Ascending aorta (tissue), 2 donors: ENCODE results near the gene BEND4. TPM values are rescaled to one million over a fixed set of nuclear protein-coding genes. Genes with fewer than 3 reads are reported as not detected.

Experiments used
- DNase-seq, 2 donors: peaks; one replicate each; pipeline ENCODE4 v3.0.0-alpha.2; 2019; ENCODE audit warnings: low spot score in 2 of 2
- H3K27ac ChIP-seq, 2 donors: fragments of 200-600 bp; sonication (generic); one replicate each; pipeline ENCODE4 v1.5.1; 2016 to 2017; ENCODE audit warnings: mild to moderate bottlenecking in 1 of 2
- H3K27me3 ChIP-seq: fragments of 200-600 bp; sonication (generic); one replicate; pipeline ENCODE4 v1.5.1; 2017
- H3K36me3 ChIP-seq, 2 donors: fragments of 200-600 bp; sonication (generic); one replicate each; pipeline ENCODE4 v1.5.1; 2016
- H3K4me1 ChIP-seq, 2 donors: fragments of 200-600 bp; sonication (generic); one replicate each; pipeline ENCODE4 v1.5.1; 2016 to 2017; ENCODE audit warnings: mild to moderate bottlenecking in 1 of 2
- H3K4me3 ChIP-seq, 2 donors: fragments of 200-600 bp; sonication (generic); one replicate each; pipeline ENCODE4 v1.5.1; 2016 to 2017; ENCODE audit warnings: mild to moderate bottlenecking in 1 of 2
- H3K9me3 ChIP-seq, 2 donors: fragments of 200-600 bp; sonication (generic); one replicate each; pipeline ENCODE4 v1.5.1; 2016
- CTCF ChIP-seq, 3 experiments: fragments of 200-600 bp in 2 of 3; fragments of 450-650 bp in 1 of 3; sonication (generic) in 2 of 3; IDR thresholded peaks; one replicate each; pipeline ENCODE4 v1.5.1; 2016 to 2019; ENCODE audit warnings: antibody characterized with exemption in 3 of 3, mild to moderate bottlenecking in 1 of 3, moderate library complexity in 1 of 3
- intact Hi-C: fragments of 100-400 bp; cut with DNase I; formaldehyde crosslinking; loops from one replicate; pipeline ENCODE4 v1.15.1; 2023
- total RNA-seq: library from RNA; depleted of rRNA; stranded (reverse); fragments of >200 nt; gene quantifications from one replicate; pipeline ENCODE4 v1.1.0, GENCODE V29; 2016

The BEND4 gene
- total RNA-seq, 1 donor from 2014 or later, result not detected

GRCh38 chr4:42159271-42160001 is 7.0 kb upstream of the BEND4 start:
- intact Hi-C loops, result no loop called here
- Histone ChIP-seq H3K9me3 (no peaks in the 10 kb centered on the region), H3K4me3 (no peak overlapping the region), H3K4me1 (no peaks in the 10 kb centered on the region), H3K36me3 (no peaks in the 10 kb centered on the region), H3K27me3 (no peaks in the 10 kb centered on the region), H3K27ac (no peak overlapping the region)
- DNase-seq, result no peak
- TF ChIP-seq CTCF (IDR thresholded peaks at IDR 0.05), result no peak

- Histone ChIP-seq H3K27me3 (peaks cover 12% of the 10 kb centered on the region), H3K9me3 (no peaks in the 10 kb centered on the region)
These were observed 618 bp downstream of the BEND4 start for GRCh38 chr4:42151568-42152506.

GRCh38 chr4:42150653-42151567 is 1.5 kb downstream of the BEND4 start:
- H3K4me1 ChIP-seq, result peaks cover 2 to 4% of the 10 kb centered on the region in 2 donors
- no peak for DNase-seq
- H3K4me3 ChIP-seq, result peak overlapping the region; percentile 49 to 66
- H3K9me3 ChIP-seq, result no peaks in the 10 kb centered on the region
- H3K27ac ChIP-seq, result no peak overlapping the region
- H3K36me3 ChIP-seq, result no peaks in the 10 kb centered on the region
- TF ChIP-seq CTCF (IDR thresholded peaks at IDR 0.05), result no peak
- intact Hi-C loops, result no loop called here
- peaks cover 12% of the 10 kb centered on the region for H3K27me3 ChIP-seq

More at GRCh38 chr4:42151568-42152506, 618 bp downstream of the BEND4 start:
- TF ChIP-seq CTCF (IDR thresholded peaks at IDR 0.05), result no peak
- peaks cover 2 to 4% of the 10 kb centered on the region in 2 donors for H3K4me1 ChIP-seq
- DNase-seq, result no peak
- H3K4me3 ChIP-seq, result peak overlapping the region; percentile 49 to 66
- H3K27ac ChIP-seq, result no peak overlapping the region
- H3K36me3 ChIP-seq, result no peaks in the 10 kb centered on the region
- intact Hi-C loops, result no loop called here

GRCh38 chr4:42149004-42149403 is 3.5 kb downstream of the BEND4 start:
- H3K4me1 ChIP-seq, result peaks cover 2 to 4% of the 10 kb centered on the region in 2 donors
- H3K27me3 ChIP-seq, result peaks cover 12% of the 10 kb centered on the region
- DNase-seq, result no peak
- H3K36me3 ChIP-seq, result no peaks in the 10 kb centered on the region
- intact Hi-C loops, result no loop called here
- no peak overlapping the region for H3K27ac ChIP-seq
- no peak for TF ChIP-seq CTCF (IDR thresholded peaks at IDR 0.05)
- H3K4me3 ChIP-seq, result no peak overlapping the region
- no peaks in the 10 kb centered on the region for H3K9me3 ChIP-seq

GRCh38 chr4:42148425-42148824 is 4.0 kb downstream of the BEND4 start:
- H3K36me3 ChIP-seq, result no peaks in the 10 kb centered on the region
- no peak for DNase-seq
- no peak overlapping the region for H3K27ac ChIP-seq
- no peaks in the 10 kb centered on the region for H3K9me3 ChIP-seq
- peaks cover 2 to 4% of the 10 kb centered on the region in 2 donors for H3K4me1 ChIP-seq
- no peak overlapping the region for H3K4me3 ChIP-seq
- TF ChIP-seq CTCF (IDR thresholded peaks at IDR 0.05), result no peak
- H3K27me3 ChIP-seq, result peaks cover 12% of the 10 kb centered on the region
- intact Hi-C loops, result no loop called here
